Activated T-cell treated with anti-CD3 and anti-CD28 coated beads, Interleukin-2, amount 50 U/mL, for 48 hours (primary cell): ENCODE measurements around the gene PITHD1.
A peak's percentile ranks its signal among the peaks of the same experiment; 100 is the strongest.
"Not testable (repeated sequence)": the region's sequence is repeated elsewhere in the genome, so short reads cannot be mapped to it uniquely, and the experiment has no call there.

ENCODE experiments used
- DNase-seq, 2 experiments: peaks; one replicate each; pipeline ENCODE4 v3.0.0-alpha.2; 2020

Gene PITHD1

GRCh38 chr1:23774174-23774880, 3.9 kb upstream of the PITHD1 start:
- no peak for DNase-seq

- DNase-seq, result no peak
Observed at GRCh38 chr1:23776217-23776616, 2.0 kb upstream of the PITHD1 start.

- no peak for DNase-seq
Observed at GRCh38 chr1:23779826-23780371, 1.7 kb downstream of the PITHD1 start.

- DNase-seq, result not testable (repeated sequence)
Observed at GRCh38 chr1:23783141-23783540, 4.9 kb downstream of the PITHD1 start.

- DNase-seq, result no peak
Observed at GRCh38 chr1:23784846-23785245, 6.6 kb downstream of the PITHD1 start.

GRCh38 chr1:23787701-23788100, 9.5 kb downstream of the PITHD1 start:
- no peak for DNase-seq

- DNase-seq, result no peak
Observed at GRCh38 chr1:23788695-23789094, 10.5 kb downstream of the PITHD1 start.

- peak; percentile 89 to 91 for DNase-seq
Observed at GRCh38 chr1:23790696-23791515, 12.7 kb downstream of the PITHD1 start, which contains the start of gene LYPLA2. Gene LYPLA2 (plus strand): TSS chr1:23791145. CDS start chr1:23792683, 1,538 bp downstream.

GRCh38 chr1:23791516-23792047, 13.4 kb downstream of the PITHD1 start:
- DNase-seq, result peak; percentile 57 to 60

- no peak for DNase-seq
Observed at GRCh38 chr1:23792151-23792945, 14.1 kb downstream of the PITHD1 start.

- peak; percentile 50 to 57 for DNase-seq
Observed at GRCh38 chr1:23793018-23793781, 15.0 kb downstream of the PITHD1 start.

GRCh38 chr1:23793861-23794731, 15.9 kb downstream of the PITHD1 start:
- no peak for DNase-seq

- not testable (repeated sequence) for DNase-seq
Observed at GRCh38 chr1:23794732-23795182, 16.5 kb downstream of the PITHD1 start.

GRCh38 chr1:23795676-23796465, 17.7 kb downstream of the PITHD1 start:
- DNase-seq, result no peak

- DNase-seq, result no peak
Observed at GRCh38 chr1:23796466-23797271, 18.5 kb downstream of the PITHD1 start.

- no peak for DNase-seq
Observed at GRCh38 chr1:23797478-23798448, 19.5 kb downstream of the PITHD1 start.

- peak; percentile 30 to 49 for DNase-seq
Observed at GRCh38 chr1:23798662-23799142, 20.5 kb downstream of the PITHD1 start.

GRCh38 chr1:23799255-23799569, 21.0 kb downstream of the PITHD1 start:
- DNase-seq, result no peak
